Hepatocyte (in vitro differentiated cells): ENCODE results near the gene TRMT61A. TPM values are rescaled to one million over a fixed set of nuclear protein-coding genes. Genes with fewer than 3 reads are reported as not detected.

Source experiments
- DNase-seq: peaks from one replicate; pipeline ENCODE4 v3.0.0-alpha.2; 2016; ENCODE audit warnings: low spot score
- H2AFZ ChIP-seq: fragments of 200-600 bp; sonication (generic); 2 replicates; pipeline ENCODE4 v1.6.0; 2016; ENCODE audit warnings: antibody characterized with exemption, mild to moderate bottlenecking
- H3K27ac ChIP-seq: fragments of 200-600 bp; sonication (generic); 2 replicates; pipeline ENCODE4 v1.5.1; 2016; ENCODE audit warnings: mild to moderate bottlenecking
- H3K27me3 ChIP-seq: fragments of 200-600 bp; sonication (generic); 2 replicates; pipeline ENCODE4 v1.6.1; 2016
- H3K36me3 ChIP-seq: fragments of 200-600 bp; sonication (generic); replicated peaks from 2 replicates; pipeline ENCODE4 v1.5.1; 2016; ENCODE audit warnings: low read depth; ENCODE audit not compliant: insufficient read depth
- H3K4me1 ChIP-seq: fragments of 200-600 bp; sonication (generic); 2 replicates; pipeline ENCODE4 v1.5.1; 2016; ENCODE audit warnings: mild to moderate bottlenecking, moderate library complexity; ENCODE audit not compliant: insufficient read depth
- H3K4me2 ChIP-seq: fragments of 200-600 bp; sonication (generic); 2 replicates; pipeline ENCODE4 v1.6.0; 2016
- H3K4me3 ChIP-seq: fragments of 200-600 bp; sonication (generic); 2 replicates; pipeline ENCODE4 v1.5.1; 2016; ENCODE audit warnings: mild to moderate bottlenecking
- H3K79me2 ChIP-seq: fragments of 200-600 bp; sonication (generic); 2 replicates; pipeline ENCODE4 v1.6.0; 2017; ENCODE audit warnings: mild to moderate bottlenecking
- H3K9me2 ChIP-seq: fragments of 200-600 bp; sonication (generic); replicated peaks from 2 replicates; pipeline ENCODE4 v1.6.0; 2017; ENCODE audit warnings: mild to moderate bottlenecking; ENCODE audit not compliant: insufficient read depth
- H3K9me3 ChIP-seq: fragments of 200-600 bp; sonication (generic); 2 replicates; pipeline ENCODE4 v1.5.1; 2016; ENCODE audit warnings: low read depth, mild to moderate bottlenecking
- H4K20me1 ChIP-seq: fragments of 200-600 bp; sonication (generic); 2 replicates; pipeline ENCODE4 v1.6.0; 2016; ENCODE audit warnings: mild to moderate bottlenecking; ENCODE audit not compliant: insufficient read depth, poor library complexity, severe bottlenecking
- CTCF ChIP-seq: fragments of 200-600 bp; sonication (generic); IDR thresholded peaks from 2 replicates; pipeline ENCODE4 v1.5.1; 2016; ENCODE audit warnings: antibody characterized with exemption, mild to moderate bottlenecking; ENCODE audit not compliant: poor library complexity
- EZH2 ChIP-seq: fragments of 200-600 bp; sonication (generic); IDR thresholded peaks from 2 replicates; pipeline ENCODE4 v1.6.1; 2016; ENCODE audit warnings: antibody characterized with exemption, mild to moderate bottlenecking, borderline replicate concordance
- EZH2phosphoT487 ChIP-seq: fragments of 200-600 bp; sonication (generic); IDR thresholded peaks from one replicate; pipeline ENCODE4 v1.6.1; 2018; ENCODE audit warnings: antibody characterized with exemption, mild to moderate bottlenecking, low read depth, moderate library complexity; ENCODE audit not compliant: unreplicated experiment, severe bottlenecking
- WGBS: methylation state at CpG from one replicate; pipeline ENCODE4 v1.1.6; 2016; ENCODE audit warnings: low lambda C conversion rate; ENCODE audit errors: missing lambda C conversion rate; 5-methylcytosine and 5-hydroxymethylcytosine counted together
- polyA plus RNA-seq: library from polyadenylated mRNA; unstranded; fragments of >200 nt; fragmentation: Nextera tagmentation; extraction: Ambion mirVana; gene quantifications from 2 replicates; pipeline ENCODE4 v1.2.1, GENCODE V29; 2016
- total RNA-seq: library from RNA; depleted of rRNA; stranded (reverse); fragments of >200 nt; gene quantifications from 2 replicates; pipeline ENCODE4 v1.2.3, GENCODE V29; 2014

Gene TRMT61A
- total and polyA plus RNA-seq, 2 experiments from 2014 or later = 8.9 to 13.2 TPM

- Histone ChIP-seq H3K4me2 (no peak overlapping the region), H2AFZ (no peak overlapping the region), H3K9me3 (no peaks in the 10 kb centered on the region), H3K4me1 (peaks cover 12% of the 10 kb centered on the region), H3K27ac (no peak overlapping the region), H3K27me3 (no peaks in the 10 kb centered on the region), H3K36me3 (no peaks in the 10 kb centered on the region), H3K9me2 (no peaks in the 10 kb centered on the region), H4K20me1 (no peaks in the 10 kb centered on the region), H3K79me2 (peaks cover 4% of the 10 kb centered on the region), H3K4me3 (no peak overlapping the region)
- DNase-seq = no peak
- TF ChIP-seq EZH2 (no peak), CTCF (no peak), EZH2phosphoT487 (no peak)
- 95% methylated on average over 11 of the region's 11 CpGs for WGBS
These were observed 7.0 kb downstream of the TRMT61A start for GRCh38 chr14:103535891-103536565.

- Histone ChIP-seq H3K36me3 (no peaks in the 10 kb centered on the region), H3K79me2 (no peaks in the 10 kb centered on the region), H2AFZ (no peak overlapping the region), H4K20me1 (no peaks in the 10 kb centered on the region), H3K4me3 (no peak overlapping the region), H3K9me2 (no peaks in the 10 kb centered on the region), H3K27me3 (no peaks in the 10 kb centered on the region), H3K4me1 (peaks cover 18% of the 10 kb centered on the region), H3K27ac (no peak overlapping the region), H3K4me2 (no peak overlapping the region), H3K9me3 (no peaks in the 10 kb centered on the region)
- WGBS = 74% methylated on average over 9 of the region's 9 CpGs
- no peak for DNase-seq
- TF ChIP-seq EZH2 (no peak), CTCF (no peak)
These were observed 7.7 kb downstream of the TRMT61A start for GRCh38 chr14:103536693-103537092.

GRCh38 chr14:103537175-103537990 lies 8.4 kb downstream of the TRMT61A start:
- TF ChIP-seq EZH2 (no peak), CTCF (no peak), EZH2phosphoT487 (no peak)
- H3K4me3 ChIP-seq = no peak overlapping the region
- no peak overlapping the region for H3K27ac ChIP-seq
- H3K9me2 ChIP-seq = no peaks in the 10 kb centered on the region
- H3K9me3 ChIP-seq = no peaks in the 10 kb centered on the region
- H3K36me3 ChIP-seq = no peaks in the 10 kb centered on the region
- no peak overlapping the region for H2AFZ ChIP-seq
- H4K20me1 ChIP-seq = no peaks in the 10 kb centered on the region
- no peaks in the 10 kb centered on the region for H3K79me2 ChIP-seq
- 86% methylated on average over 16 of the region's 18 CpGs for WGBS
- no peak for DNase-seq
- H3K27me3 ChIP-seq = no peaks in the 10 kb centered on the region
- peaks cover 25% of the 10 kb centered on the region for H3K4me1 ChIP-seq
- no peak overlapping the region for H3K4me2 ChIP-seq
